Measurements from ENCODE around the gene KIF27.

The KIF27 gene

GRCh38 chr9:83935276-83935935 lies 14.2 kb upstream of the KIF27 start:
- Histone ChIP-seq H3K36me3 (replicated peaks in 1 of 2; ENCODE audit: control insufficient read depth in 2 of 2, insufficient read depth in 2 of 2, low read length in 2 of 2) (no peaks in the 10 kb centered on the region), H2BK12ac (ENCODE audit: low read length) (no peak overlapping the region), H3K4me3 (ENCODE audit: low read length in 2 of 2) (no peak overlapping the region), H3K4ac (ENCODE audit: low read length) (no peak overlapping the region), H3K27me3 (ENCODE audit: control insufficient read depth in 3 of 3, insufficient read depth in 3 of 3, low read depth in 1 of 3, low read length in 3 of 3) (no peaks in the 10 kb centered on the region), H3K9me3 (replicated peaks in 1 of 2; ENCODE audit: control insufficient read depth in 2 of 2, insufficient read depth in 1 of 2, low read depth in 1 of 2, low read length in 2 of 2) (no peaks in the 10 kb centered on the region), H2BK15ac (ENCODE audit: low read length) (no peak overlapping the region), H3K4me2 (ENCODE audit: insufficient read depth, low read length, poor library complexity, severe bottlenecking) (no peak overlapping the region), H3K23ac (ENCODE audit: low read depth, low read length, poor library complexity) (no peak overlapping the region), H3K18ac (ENCODE audit: low read length) (no peak overlapping the region), H3K9ac (ENCODE audit: low read depth, low read length, poor library complexity) (no peak overlapping the region), H3K14ac (ENCODE audit: low read length) (no peak overlapping the region), H3K27ac (replicated peaks; ENCODE audit: low read length) (peak overlapping the region; percentile 34), H2BK5ac (ENCODE audit: low read length) (no peak overlapping the region), H4K91ac (ENCODE audit: low read depth, low read length, poor library complexity) (no peak overlapping the region), H2AK5ac (ENCODE audit: low read depth, low read length) (no peak overlapping the region), H3K4me1 (ENCODE audit: control insufficient read depth in 2 of 2, insufficient read depth in 1 of 2, low read depth in 1 of 2, low read length in 2 of 2) (peaks cover 2 to 7% of the 10 kb centered on the region in 2 donors), H2BK120ac (ENCODE audit: low read depth, low read length) (no peak overlapping the region), H2AFZ (ENCODE audit: low read length) (no peak overlapping the region), H3K79me1 (ENCODE audit: low read depth, low read length) (no peaks in the 10 kb centered on the region), H4K8ac (ENCODE audit: low read depth, low read length) (no peak overlapping the region)
- DNase-seq (ENCODE audit: low spot score) = peak; percentile 43
- WGBS, 2 donors (ENCODE audit: extremely low coverage in 2 of 2, insufficient read length in 2 of 2, insufficient replicate concordance in 1 of 2) = no CpG with 5 or more reads among the region's 3 CpGs

- Histone ChIP-seq H3K14ac (ENCODE audit: low read length) (no peak overlapping the region), H2BK12ac (ENCODE audit: low read length) (no peak overlapping the region), H3K4me2 (ENCODE audit: insufficient read depth, low read length, poor library complexity, severe bottlenecking) (no peak overlapping the region), H2BK5ac (ENCODE audit: low read length) (no peak overlapping the region), H2BK15ac (ENCODE audit: low read length) (no peak overlapping the region), H3K18ac (ENCODE audit: low read length) (no peak overlapping the region), H3K27ac (replicated peaks; ENCODE audit: low read length) (peak overlapping the region; percentile 34), H2AK5ac (ENCODE audit: low read depth, low read length) (no peak overlapping the region), H3K9me3 (replicated peaks in 1 of 2; ENCODE audit: control insufficient read depth in 2 of 2, insufficient read depth in 1 of 2, low read depth in 1 of 2, low read length in 2 of 2) (no peaks in the 10 kb centered on the region), H3K4me1 (ENCODE audit: control insufficient read depth in 2 of 2, insufficient read depth in 1 of 2, low read depth in 1 of 2, low read length in 2 of 2) (peaks cover 2 to 7% of the 10 kb centered on the region in 2 donors), H4K8ac (ENCODE audit: low read depth, low read length) (no peak overlapping the region), H2AFZ (ENCODE audit: low read length) (no peak overlapping the region), H4K91ac (ENCODE audit: low read depth, low read length, poor library complexity) (no peak overlapping the region), H3K23ac (ENCODE audit: low read depth, low read length, poor library complexity) (no peak overlapping the region), H3K4me3 (ENCODE audit: low read length in 2 of 2) (no peak overlapping the region), H3K4ac (ENCODE audit: low read length) (no peak overlapping the region), H2BK120ac (ENCODE audit: low read depth, low read length) (no peak overlapping the region), H3K9ac (ENCODE audit: low read depth, low read length, poor library complexity) (no peak overlapping the region), H3K79me1 (ENCODE audit: low read depth, low read length) (no peaks in the 10 kb centered on the region), H3K36me3 (replicated peaks in 1 of 2; ENCODE audit: control insufficient read depth in 2 of 2, insufficient read depth in 2 of 2, low read length in 2 of 2) (no peaks in the 10 kb centered on the region), H3K27me3 (ENCODE audit: control insufficient read depth in 3 of 3, insufficient read depth in 3 of 3, low read depth in 1 of 3, low read length in 3 of 3) (no peaks in the 10 kb centered on the region)
- no peak for DNase-seq (ENCODE audit: low spot score)
- no CpG with 5 or more reads among the region's 5 CpGs for WGBS, 2 donors (ENCODE audit: extremely low coverage in 2 of 2, insufficient read length in 2 of 2, insufficient replicate concordance in 1 of 2)
Observed at GRCh38 chr9:83934569-83935275, 13.5 kb upstream of the KIF27 start.

DNA sequence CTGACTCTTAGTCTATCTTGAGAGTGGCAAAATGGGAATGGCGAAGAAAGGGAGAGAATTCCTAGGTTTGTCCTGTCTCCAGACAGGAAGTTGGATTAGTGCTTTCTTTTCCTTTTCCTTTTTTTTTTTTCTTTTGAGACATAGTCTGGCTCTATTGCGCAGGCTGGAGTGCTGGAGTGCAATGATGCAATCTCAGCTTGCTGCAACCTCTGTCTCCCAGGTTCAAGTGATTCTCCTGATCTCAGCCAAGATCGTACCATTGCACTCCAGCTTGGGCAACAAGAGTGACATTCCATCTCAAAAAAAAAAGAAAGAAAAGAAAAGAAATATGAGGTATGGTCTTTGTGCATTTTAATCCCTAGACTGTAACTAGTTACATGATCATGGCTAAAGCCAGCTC lies 12.6 kb upstream of the KIF27 start:
- Histone ChIP-seq H2BK120ac (ENCODE audit: low read depth, low read length) (no peak overlapping the region), H3K4ac (ENCODE audit: low read length) (no peak overlapping the region), H2AK5ac (ENCODE audit: low read depth, low read length) (no peak overlapping the region), H2AFZ (ENCODE audit: low read length) (no peak overlapping the region), H3K9me3 (replicated peaks in 1 of 2; ENCODE audit: control insufficient read depth in 2 of 2, insufficient read depth in 1 of 2, low read depth in 1 of 2, low read length in 2 of 2) (no peaks in the 10 kb centered on the region), H3K79me1 (ENCODE audit: low read depth, low read length) (no peaks in the 10 kb centered on the region), H3K27me3 (ENCODE audit: control insufficient read depth in 3 of 3, insufficient read depth in 3 of 3, low read depth in 1 of 3, low read length in 3 of 3) (no peaks in the 10 kb centered on the region), H4K91ac (ENCODE audit: low read depth, low read length, poor library complexity) (no peak overlapping the region), H3K18ac (ENCODE audit: low read length) (no peak overlapping the region), H2BK12ac (ENCODE audit: low read length) (no peak overlapping the region), H2BK5ac (ENCODE audit: low read length) (no peak overlapping the region), H3K27ac (replicated peaks; ENCODE audit: low read length) (no peak overlapping the region), H4K8ac (ENCODE audit: low read depth, low read length) (no peak overlapping the region), H3K4me2 (ENCODE audit: insufficient read depth, low read length, poor library complexity, severe bottlenecking) (no peak overlapping the region), H3K4me1 (ENCODE audit: control insufficient read depth in 2 of 2, insufficient read depth in 1 of 2, low read depth in 1 of 2, low read length in 2 of 2) (peaks cover 2 to 7% of the 10 kb centered on the region in 2 donors), H3K9ac (ENCODE audit: low read depth, low read length, poor library complexity) (no peak overlapping the region), H2BK15ac (ENCODE audit: low read length) (no peak overlapping the region), H3K14ac (ENCODE audit: low read length) (no peak overlapping the region), H3K36me3 (replicated peaks in 1 of 2; ENCODE audit: control insufficient read depth in 2 of 2, insufficient read depth in 2 of 2, low read length in 2 of 2) (no peaks in the 10 kb centered on the region), H3K4me3 (ENCODE audit: low read length in 2 of 2) (no peak overlapping the region), H3K23ac (ENCODE audit: low read depth, low read length, poor library complexity) (no peak overlapping the region)
- no peak for DNase-seq (ENCODE audit: low spot score)
- no CpG with 5 or more reads among the region's 3 CpGs for WGBS, 2 donors (ENCODE audit: extremely low coverage in 2 of 2, insufficient read length in 2 of 2, insufficient replicate concordance in 1 of 2)

DNA sequence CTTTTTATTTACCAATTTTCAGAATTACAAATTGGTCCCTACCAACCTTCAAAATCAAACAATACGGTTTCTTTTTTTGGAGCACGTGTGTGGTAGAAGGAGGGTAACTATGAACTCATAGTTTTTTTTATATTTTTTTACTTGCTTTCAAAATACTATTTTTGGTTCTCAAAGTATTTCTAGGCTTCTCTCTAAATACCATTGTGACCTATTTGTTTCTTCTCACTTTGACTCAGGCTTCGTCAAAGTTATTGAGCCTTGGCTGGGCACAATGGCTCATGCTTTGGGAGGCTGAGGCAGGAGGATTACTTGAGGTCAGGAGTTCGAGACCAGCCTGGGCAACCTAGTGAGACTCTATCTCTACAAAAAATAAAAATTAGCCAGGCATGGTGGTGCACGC lies 11.6 kb upstream of the KIF27 start:
- Histone ChIP-seq H2AK5ac (ENCODE audit: low read depth, low read length) (no peak overlapping the region), H2BK5ac (ENCODE audit: low read length) (no peak overlapping the region), H3K4me3 (ENCODE audit: low read length in 2 of 2) (no peak overlapping the region), H2BK15ac (ENCODE audit: low read length) (no peak overlapping the region), H3K4ac (ENCODE audit: low read length) (no peak overlapping the region), H3K79me1 (ENCODE audit: low read depth, low read length) (no peaks in the 10 kb centered on the region), H2AFZ (ENCODE audit: low read length) (no peak overlapping the region), H3K9me3 (replicated peaks in 1 of 2; ENCODE audit: control insufficient read depth in 2 of 2, insufficient read depth in 1 of 2, low read depth in 1 of 2, low read length in 2 of 2) (no peaks in the 10 kb centered on the region), H4K91ac (ENCODE audit: low read depth, low read length, poor library complexity) (no peak overlapping the region), H3K27ac (replicated peaks; ENCODE audit: low read length) (no peak overlapping the region), H4K8ac (ENCODE audit: low read depth, low read length) (no peak overlapping the region), H3K18ac (ENCODE audit: low read length) (no peak overlapping the region), H3K4me2 (ENCODE audit: insufficient read depth, low read length, poor library complexity, severe bottlenecking) (no peak overlapping the region), H3K23ac (ENCODE audit: low read depth, low read length, poor library complexity) (no peak overlapping the region), H2BK12ac (ENCODE audit: low read length) (no peak overlapping the region), H3K4me1 (ENCODE audit: control insufficient read depth in 2 of 2, insufficient read depth in 1 of 2, low read depth in 1 of 2, low read length in 2 of 2) (peaks cover 2 to 7% of the 10 kb centered on the region in 2 donors), H3K9ac (ENCODE audit: low read depth, low read length, poor library complexity) (no peak overlapping the region), H2BK120ac (ENCODE audit: low read depth, low read length) (no peak overlapping the region), H3K14ac (ENCODE audit: low read length) (no peak overlapping the region), H3K27me3 (ENCODE audit: control insufficient read depth in 3 of 3, insufficient read depth in 3 of 3, low read depth in 1 of 3, low read length in 3 of 3) (no peaks in the 10 kb centered on the region), H3K36me3 (replicated peaks in 1 of 2; ENCODE audit: control insufficient read depth in 2 of 2, insufficient read depth in 2 of 2, low read length in 2 of 2) (no peaks in the 10 kb centered on the region)
- DNase-seq (ENCODE audit: low spot score) = no peak
- no CpG with 5 or more reads among the region's 5 CpGs for WGBS, 2 donors (ENCODE audit: extremely low coverage in 2 of 2, insufficient read length in 2 of 2, insufficient replicate concordance in 1 of 2)
